Suprapubic skin (tissue), 3 donors: ENCODE measurements around the gene RGS11.

Experiments
- EP300 ChIP-seq: sonication (generic); formaldehyde crosslinking; IDR thresholded peaks from one replicate; pipeline ENCODE4 v1.6.1; 2017; ENCODE audit warnings: antibody characterized with exemption
- POLR2A ChIP-seq, 2 donors: fragments of 450-650 bp; IDR thresholded peaks; one replicate each; pipeline ENCODE4 v1.6.1; 2017; ENCODE audit warnings: antibody characterized with exemption in 2 of 2, mild to moderate bottlenecking in 2 of 2, moderate library complexity in 2 of 2
- TF ChIP-seq, protein P1 (sequence below), 2 donors: fragments of 200-600 bp in 1 of 2; fragments of 450-650 bp in 1 of 2; sonication (generic) in 1 of 2; IDR thresholded peaks; one replicate each; pipeline ENCODE4 v1.5.1; 2016 to 2019; ENCODE audit warnings: antibody characterized with exemption in 2 of 2, mild to moderate bottlenecking in 1 of 2, moderate library complexity in 1 of 2

DNA sequence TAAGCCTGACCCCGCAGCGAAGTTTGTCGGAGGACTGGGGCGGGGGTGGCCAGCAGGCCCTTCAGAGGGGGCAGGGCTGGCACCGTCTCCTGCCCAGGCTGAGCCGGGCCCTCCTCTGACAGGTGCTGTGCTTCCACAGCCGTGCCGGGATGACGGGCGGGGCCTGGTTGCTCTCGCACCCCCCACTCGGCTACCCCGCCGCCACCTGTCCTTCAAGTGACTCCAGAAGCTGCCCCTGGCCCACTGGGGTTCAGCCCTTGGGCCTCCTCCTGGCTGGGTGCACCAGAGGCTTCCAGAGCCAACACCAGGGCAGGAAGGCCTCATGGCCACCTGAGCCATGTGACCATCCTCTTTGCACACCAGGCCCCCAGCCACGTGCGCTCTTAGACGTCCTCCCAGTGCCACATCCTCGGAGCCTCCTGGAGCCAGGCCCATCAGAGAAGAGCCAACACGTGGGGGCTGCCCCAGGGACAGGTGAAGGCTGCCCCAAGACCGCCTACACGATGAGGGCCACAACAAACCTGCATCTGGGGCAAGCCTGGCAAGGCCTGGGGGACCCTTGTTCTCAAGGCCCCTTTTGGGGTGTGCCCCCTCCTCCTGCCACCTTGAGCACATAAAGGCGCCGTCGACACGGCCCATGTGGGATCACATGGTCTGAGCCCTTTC is 14.4 kb upstream of the RGS11 start:
- TF ChIP-seq, protein P1, sequence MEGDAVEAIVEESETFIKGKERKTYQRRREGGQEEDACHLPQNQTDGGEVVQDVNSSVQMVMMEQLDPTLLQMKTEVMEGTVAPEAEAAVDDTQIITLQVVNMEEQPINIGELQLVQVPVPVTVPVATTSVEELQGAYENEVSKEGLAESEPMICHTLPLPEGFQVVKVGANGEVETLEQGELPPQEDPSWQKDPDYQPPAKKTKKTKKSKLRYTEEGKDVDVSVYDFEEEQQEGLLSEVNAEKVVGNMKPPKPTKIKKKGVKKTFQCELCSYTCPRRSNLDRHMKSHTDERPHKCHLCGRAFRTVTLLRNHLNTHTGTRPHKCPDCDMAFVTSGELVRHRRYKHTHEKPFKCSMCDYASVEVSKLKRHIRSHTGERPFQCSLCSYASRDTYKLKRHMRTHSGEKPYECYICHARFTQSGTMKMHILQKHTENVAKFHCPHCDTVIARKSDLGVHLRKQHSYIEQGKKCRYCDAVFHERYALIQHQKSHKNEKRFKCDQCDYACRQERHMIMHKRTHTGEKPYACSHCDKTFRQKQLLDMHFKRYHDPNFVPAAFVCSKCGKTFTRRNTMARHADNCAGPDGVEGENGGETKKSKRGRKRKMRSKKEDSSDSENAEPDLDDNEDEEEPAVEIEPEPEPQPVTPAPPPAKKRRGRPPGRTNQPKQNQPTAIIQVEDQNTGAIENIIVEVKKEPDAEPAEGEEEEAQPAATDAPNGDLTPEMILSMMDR (IDR thresholded peaks at IDR 0.05), result no peak
- TF ChIP-seq POLR2A (IDR thresholded peaks at IDR 0.05) (no peak), EP300 (no peak)
